Mucosa of descending colon (tissue), 3 donors: ENCODE measurements around the gene SNX25. TPM values are rescaled to one million over a fixed set of nuclear protein-coding genes. Genes with fewer than 3 reads are reported as not detected.
A peak's percentile ranks its signal among the peaks of the same experiment; 100 is the strongest.

Experiments used
- ATAC-seq: fragments of 200-7000 bp; cut with Tn5 transposase; one replicate; pipeline ENCODE4 v1.9.1; 2020; ENCODE audit warnings: mild to moderate bottlenecking, moderate library complexity
- DNase-seq, 3 donors: peaks; one replicate each; pipeline ENCODE4 v3.0.0-alpha.2; 2020
- H3K36me3 ChIP-seq: fragments of 200-600 bp; one replicate; pipeline ENCODE4 v1.8.0; 2021; ENCODE audit warnings: low read depth, mild to moderate bottlenecking
- H3K4me1 ChIP-seq: fragments of 200-600 bp; one replicate; pipeline ENCODE4 v1.8.0; 2021; ENCODE audit warnings: low read depth, mild to moderate bottlenecking
- H3K4me3 ChIP-seq: fragments of 200-600 bp; one replicate; pipeline ENCODE4 v1.8.0; 2021; ENCODE audit warnings: mild to moderate bottlenecking
- H3K9me3 ChIP-seq: fragments of 200-600 bp; one replicate; pipeline ENCODE4 v1.8.0; 2021; ENCODE audit warnings: mild to moderate bottlenecking
- intact Hi-C, 2 donors: fragments of 100-400 bp; cut with DNase I in 1 of 2; cut with micrococcal nuclease in 1 of 2; formaldehyde crosslinking; loops; one replicate each; pipeline versions ENCODE4 v1.11.0 to v1.11.1; 2022; cut with DNase I, micrococcal nuclease
- total RNA-seq, 3 donors: library from RNA; stranded (reverse); fragmentation: NEBNext Ultra II Directional in 2 of 3; extraction: Animal tissue kit (Norgen Biotek cat#: 25700) in 2 of 3; gene quantifications; one replicate each; pipeline versions ENCODE4 v1.2.1 to v1.2.4, GENCODE V29; 2021 to 2023
- TF ChIP-seq, protein P1 (sequence below): fragments of 200-600 bp; IDR thresholded peaks from one replicate; pipeline ENCODE4 v1.8.0; 2022; ENCODE audit warnings: antibody characterized with exemption, mild to moderate bottlenecking
- donor health status: DM: no; HTN: no; CAD: no; lungs with moderate emphysema.
- donor health status: DM: no; HTN: no; CAD: no.
- donor health status: DM: no; HTN: yes; CAD: no.

Gene SNX25
- total RNA-seq, 3 donors from 2014 or later = 10.8 to 29.7 (median 16.8) TPM

DNA sequence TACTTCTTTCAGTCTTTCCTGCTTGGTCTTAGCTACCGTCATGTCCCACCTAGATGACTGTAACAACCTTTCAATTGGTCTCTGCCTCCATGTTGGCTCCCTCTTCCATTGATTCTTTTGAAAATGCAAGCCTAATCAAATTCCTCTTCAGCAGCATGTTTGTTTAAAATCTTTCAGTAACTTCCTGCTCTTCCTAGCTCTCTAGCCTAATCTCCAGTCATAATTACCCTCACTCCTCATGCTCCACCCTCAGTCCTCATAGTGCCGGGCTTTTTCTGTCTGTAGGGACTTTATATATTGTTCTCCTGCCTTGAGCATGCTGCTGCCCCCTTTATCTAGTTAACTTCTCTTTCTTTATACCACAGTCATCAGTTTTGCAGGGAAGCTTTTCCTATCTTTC is 12.1 kb downstream of the SNX25 start:
- Histone ChIP-seq H3K4me1 (peaks cover 12% of the 10 kb centered on the region), H3K4me3 (no peak overlapping the region), H3K9me3 (no peaks in the 10 kb centered on the region), H3K36me3 (no peaks in the 10 kb centered on the region)
- TF ChIP-seq, protein P1, sequence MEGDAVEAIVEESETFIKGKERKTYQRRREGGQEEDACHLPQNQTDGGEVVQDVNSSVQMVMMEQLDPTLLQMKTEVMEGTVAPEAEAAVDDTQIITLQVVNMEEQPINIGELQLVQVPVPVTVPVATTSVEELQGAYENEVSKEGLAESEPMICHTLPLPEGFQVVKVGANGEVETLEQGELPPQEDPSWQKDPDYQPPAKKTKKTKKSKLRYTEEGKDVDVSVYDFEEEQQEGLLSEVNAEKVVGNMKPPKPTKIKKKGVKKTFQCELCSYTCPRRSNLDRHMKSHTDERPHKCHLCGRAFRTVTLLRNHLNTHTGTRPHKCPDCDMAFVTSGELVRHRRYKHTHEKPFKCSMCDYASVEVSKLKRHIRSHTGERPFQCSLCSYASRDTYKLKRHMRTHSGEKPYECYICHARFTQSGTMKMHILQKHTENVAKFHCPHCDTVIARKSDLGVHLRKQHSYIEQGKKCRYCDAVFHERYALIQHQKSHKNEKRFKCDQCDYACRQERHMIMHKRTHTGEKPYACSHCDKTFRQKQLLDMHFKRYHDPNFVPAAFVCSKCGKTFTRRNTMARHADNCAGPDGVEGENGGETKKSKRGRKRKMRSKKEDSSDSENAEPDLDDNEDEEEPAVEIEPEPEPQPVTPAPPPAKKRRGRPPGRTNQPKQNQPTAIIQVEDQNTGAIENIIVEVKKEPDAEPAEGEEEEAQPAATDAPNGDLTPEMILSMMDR = no peak
- DNase-seq (no peak), ATAC-seq (peak; percentile 69)
- intact Hi-C loops = no loop called here

DNA sequence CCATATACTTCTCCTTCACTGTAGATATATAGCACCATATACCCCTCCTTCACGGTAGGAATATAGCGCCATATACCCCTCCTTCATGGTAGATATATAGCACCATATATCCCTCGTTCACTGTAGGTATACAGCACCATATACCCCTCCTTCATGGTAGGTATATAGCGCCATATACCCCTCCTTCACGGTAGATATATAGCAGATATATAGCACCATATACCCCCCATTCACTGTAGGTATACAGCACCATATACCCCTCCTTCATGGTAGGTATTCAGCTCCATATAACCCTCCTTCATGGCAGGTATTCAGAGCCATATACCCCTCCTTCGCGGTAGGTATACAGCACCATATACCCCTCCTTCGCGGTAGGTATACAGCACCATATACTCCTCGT is 12.5 kb downstream of the SNX25 start:
- ATAC-seq (no peak), DNase-seq (no peak)
- peaks cover 12% of the 10 kb centered on the region for H3K4me1 ChIP-seq
- H3K36me3 ChIP-seq = no peaks in the 10 kb centered on the region
- no peak overlapping the region for H3K4me3 ChIP-seq
- intact Hi-C loops = no loop called here
- TF ChIP-seq, protein P1 = no peak
- H3K9me3 ChIP-seq = no peaks in the 10 kb centered on the region

GRCh38 chr4:185222598-185222997 is 13.2 kb downstream of the SNX25 start:
- no peak overlapping the region for H3K4me3 ChIP-seq
- peaks cover 13% of the 10 kb centered on the region for H3K4me1 ChIP-seq
- ATAC-seq = no peak
- intact Hi-C loops = no loop called here
- no peaks in the 10 kb centered on the region for H3K36me3 ChIP-seq
- no peak for DNase-seq
- H3K9me3 ChIP-seq = no peaks in the 10 kb centered on the region
- TF ChIP-seq, protein P1 = no peak

GRCh38 chr4:185224597-185224996 is 15.2 kb downstream of the SNX25 start:
- Histone ChIP-seq H3K36me3 (no peaks in the 10 kb centered on the region), H3K4me1 (peaks cover 14% of the 10 kb centered on the region), H3K4me3 (no peak overlapping the region), H3K9me3 (no peaks in the 10 kb centered on the region)
- ATAC-seq (no peak), DNase-seq (no peak)
- TF ChIP-seq, protein P1 = no peak
- intact Hi-C loops = no loop called here

DNA sequence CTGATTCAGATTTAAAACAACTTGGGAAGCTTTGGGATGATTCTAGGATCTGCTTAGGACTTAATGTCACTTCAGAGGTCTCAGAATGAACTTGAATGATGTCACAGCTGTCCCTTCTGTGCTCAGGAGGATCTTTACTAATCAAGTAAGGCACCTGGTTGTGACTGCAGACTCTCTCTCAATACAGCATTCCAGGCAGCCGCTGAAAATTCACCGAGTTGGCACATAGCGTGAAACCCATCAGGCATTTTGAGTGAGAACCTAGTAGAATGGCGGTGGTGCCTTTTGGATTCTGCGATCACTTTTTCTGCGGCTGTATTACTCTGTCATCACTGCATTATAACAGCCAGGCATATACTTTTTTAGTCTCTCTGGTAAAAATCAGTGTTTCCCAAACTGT is 16.5 kb downstream of the SNX25 start:
- Histone ChIP-seq H3K36me3 (no peaks in the 10 kb centered on the region), H3K4me3 (no peak overlapping the region), H3K4me1 (peaks cover 11% of the 10 kb centered on the region), H3K9me3 (no peaks in the 10 kb centered on the region)
- no peak for ATAC-seq
- DNase-seq = no peak
- intact Hi-C loops = no loop called here
- TF ChIP-seq, protein P1 = no peak

DNA sequence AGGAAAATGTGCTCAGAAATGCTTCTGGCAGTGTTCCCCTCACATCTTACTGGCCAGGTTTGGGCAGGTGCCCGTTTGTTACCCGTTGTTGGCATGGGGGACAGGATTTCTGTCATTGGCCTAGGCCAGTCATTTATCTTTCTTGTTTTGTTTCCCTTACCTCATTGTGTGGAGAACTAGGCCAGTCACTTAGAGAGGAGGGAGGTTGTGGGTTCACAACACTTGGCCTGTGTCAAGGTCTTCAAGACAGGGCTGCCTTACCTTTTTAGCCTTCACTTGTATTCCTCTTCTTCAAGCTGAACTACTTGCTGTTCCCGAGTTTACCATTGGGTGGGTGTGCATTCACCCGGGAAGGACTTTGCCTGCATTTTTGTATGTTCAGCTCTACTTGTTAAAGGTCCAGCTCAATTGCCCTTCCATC is 17.7 kb downstream of the SNX25 start:
- Histone ChIP-seq H3K9me3 (no peaks in the 10 kb centered on the region), H3K36me3 (no peaks in the 10 kb centered on the region), H3K4me3 (no peak overlapping the region), H3K4me1 (peaks cover 10% of the 10 kb centered on the region)
- DNase-seq (no peak), ATAC-seq (peak; percentile 60)
- TF ChIP-seq, protein P1 = no peak
- intact Hi-C loops = no loop called here
